ENCODE data around the gene AFF1.
A peak's percentile ranks its signal among the peaks of the same experiment; 100 is the strongest.

AFF1 gene

DNA sequence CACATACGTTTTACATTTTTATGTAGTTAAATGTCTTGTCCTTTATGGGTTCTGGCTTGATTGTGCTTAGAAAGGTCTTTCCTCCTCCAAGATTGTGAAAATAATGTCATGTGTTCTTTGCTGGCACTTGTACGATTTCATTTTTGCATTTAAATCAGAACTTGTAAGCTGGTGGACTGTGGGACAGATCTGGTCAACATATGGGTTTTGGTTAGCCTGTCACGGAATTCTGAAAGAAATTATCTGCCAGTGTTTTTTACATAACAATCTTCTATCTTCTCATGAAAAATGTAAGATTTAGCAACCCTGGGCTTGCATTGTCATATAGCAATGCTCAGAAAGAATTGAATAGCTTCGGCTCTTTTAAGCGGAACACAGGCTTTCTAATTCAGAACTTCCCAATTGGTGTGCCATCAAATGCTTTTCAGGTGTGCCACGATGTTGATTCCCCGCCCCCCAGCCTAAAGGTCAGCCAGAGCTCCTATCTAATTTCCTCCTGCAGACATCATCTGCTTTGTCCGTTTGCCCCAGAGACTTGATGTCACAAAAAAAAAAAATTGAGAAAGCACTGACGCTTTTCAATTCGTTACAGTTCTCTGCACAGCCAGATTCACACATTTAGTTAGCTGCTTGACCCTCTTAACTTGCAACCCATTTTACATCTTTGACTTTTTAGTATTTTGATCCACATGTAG is 16.2 kb downstream of the AFF1 start:
- DNase-seq: no peak

DNA sequence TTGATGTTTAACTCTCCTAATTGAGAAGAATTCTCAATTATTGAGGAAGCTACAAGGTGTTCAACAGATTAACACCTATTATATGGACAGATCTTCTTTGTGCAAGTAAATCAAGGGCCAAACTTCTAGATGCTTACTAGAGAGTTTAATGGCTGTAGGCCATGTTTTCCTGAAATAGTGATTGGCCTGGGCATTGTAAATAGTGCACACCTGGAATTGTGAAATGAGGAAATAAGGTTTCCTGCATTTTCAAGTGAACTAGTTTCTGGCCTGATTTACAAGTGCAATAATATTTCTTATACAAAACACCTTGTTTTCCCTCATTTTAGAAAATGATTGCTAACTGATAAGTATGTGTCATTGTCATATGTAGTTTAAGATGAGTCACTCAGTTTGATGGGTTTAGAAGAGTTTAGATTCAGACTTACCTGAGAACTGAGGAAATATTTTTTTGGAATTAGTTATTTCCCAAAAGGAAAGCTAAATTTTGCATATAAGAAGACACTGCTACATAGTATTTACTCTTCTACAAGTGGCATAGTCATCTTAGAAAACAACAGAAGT is 21.2 kb downstream of the AFF1 start:
- no peak for DNase-seq

GRCh38 chr4:86957215-86957614 is 22.4 kb downstream of the AFF1 start:
- DNase-seq: peak; percentile 69 to 76

GRCh38 chr4:86959588-86960500 is 25.0 kb downstream of the AFF1 start:
- DNase-seq: peak in 1 of 2 donors; percentile 36

- DNase-seq: no peak
These were observed 25.7 kb downstream of the AFF1 start for GRCh38 chr4:86960557-86960961.

DNA sequence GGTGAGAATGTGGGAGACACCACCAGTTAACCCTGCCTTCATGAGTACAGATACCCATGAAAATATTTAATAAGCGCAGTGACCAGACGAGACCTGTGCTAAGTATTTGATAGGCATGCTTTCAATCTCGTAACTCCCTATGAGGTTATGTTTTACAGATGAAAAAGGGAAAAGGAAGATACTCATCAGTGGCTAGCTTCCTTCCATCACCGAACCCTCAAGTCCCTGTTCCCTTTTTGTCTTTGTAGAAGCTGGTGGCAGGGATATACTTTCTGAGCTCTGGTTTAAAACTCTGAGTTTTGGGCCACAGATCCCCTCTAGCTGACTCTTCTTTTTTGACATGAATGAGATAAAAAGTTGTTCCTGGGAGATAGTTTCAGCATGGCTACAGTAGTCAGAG is 26.3 kb downstream of the AFF1 start:
- DNase-seq: no peak

DNA sequence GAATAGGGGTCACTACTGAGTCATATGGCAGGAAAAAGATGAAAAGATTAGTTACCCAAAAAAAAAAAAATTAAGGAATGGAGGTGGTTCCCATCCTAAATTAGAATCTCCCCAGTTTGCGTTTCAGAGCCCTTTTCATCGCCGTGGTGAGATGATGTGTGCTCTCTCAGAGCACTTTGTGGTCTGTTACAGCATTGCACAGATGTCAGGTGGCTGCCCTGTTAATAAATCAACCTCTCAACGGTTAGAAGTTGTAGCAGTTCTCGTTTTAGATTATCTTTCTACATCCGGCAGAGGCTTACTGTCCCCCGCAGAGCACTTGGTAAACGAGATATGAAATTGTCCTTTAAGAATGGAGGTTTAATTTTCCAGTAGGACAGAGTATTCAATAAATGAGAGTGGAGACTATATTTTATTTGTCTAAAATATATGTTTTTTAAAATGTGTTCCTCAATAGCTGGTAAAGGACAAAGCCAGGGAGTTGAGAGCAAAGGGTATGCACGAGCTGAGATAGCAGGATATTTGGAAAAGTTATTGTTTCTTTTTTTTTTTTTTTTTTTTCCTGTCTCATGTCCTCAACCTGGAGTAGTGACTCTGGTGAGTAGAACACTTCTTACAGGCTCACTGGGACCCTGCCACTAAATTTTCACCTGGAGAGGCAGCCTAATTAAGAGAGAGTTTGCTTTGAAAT is 26.9 kb downstream of the AFF1 start:
- no peak for DNase-seq

GRCh38 chr4:86963697-86964096 is 28.9 kb downstream of the AFF1 start:
- no peak for DNase-seq

DNA sequence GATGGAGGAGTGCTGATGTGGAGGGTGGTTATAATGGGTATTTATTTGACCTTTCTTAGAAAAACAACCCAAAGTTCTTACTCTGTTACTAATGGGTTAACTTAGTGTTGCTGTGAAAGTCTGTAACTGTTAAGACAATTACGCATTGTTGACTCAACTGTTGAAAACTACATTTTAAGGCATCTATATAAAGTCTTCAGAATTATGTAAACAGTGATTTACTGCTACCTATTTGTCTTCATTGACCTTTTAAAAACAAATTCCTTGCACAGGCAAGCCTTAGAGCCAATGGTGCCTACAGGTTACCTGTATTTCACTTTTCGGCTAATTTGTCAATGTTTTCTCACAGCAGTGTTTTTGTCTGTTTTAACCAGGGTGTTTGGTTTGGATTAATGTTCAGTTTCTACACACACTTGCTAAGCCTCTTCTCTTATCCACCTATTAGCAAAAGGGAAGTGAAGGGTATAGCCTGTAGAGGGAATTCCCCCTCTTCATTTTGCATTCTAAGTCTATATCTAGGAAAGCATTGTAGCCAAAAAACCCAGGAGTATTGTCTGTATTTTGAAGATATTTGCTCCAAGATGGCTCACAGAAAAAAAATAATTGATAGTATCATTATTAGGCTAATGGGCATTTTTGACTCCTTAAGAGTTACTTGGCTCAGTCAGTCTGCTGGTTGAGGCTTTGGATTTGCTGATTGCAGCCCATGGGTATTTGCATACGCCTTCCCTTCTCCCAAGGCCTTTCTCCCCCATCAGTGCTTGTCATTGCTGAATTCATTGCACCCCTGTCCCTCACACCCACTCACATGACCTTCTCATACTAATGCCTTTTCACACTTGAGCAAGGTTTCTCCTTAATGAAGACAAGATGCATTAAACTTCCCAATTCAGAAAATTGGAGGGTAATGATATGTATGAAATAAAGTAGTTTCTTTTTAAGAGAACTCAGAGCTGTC is 30.5 kb downstream of the AFF1 start:
- DNase-seq: peak; percentile 59 to 79

- peak; percentile 45 to 54 for DNase-seq
These were observed 32.3 kb downstream of the AFF1 start for GRCh38 chr4:86967073-86967472.

DNA sequence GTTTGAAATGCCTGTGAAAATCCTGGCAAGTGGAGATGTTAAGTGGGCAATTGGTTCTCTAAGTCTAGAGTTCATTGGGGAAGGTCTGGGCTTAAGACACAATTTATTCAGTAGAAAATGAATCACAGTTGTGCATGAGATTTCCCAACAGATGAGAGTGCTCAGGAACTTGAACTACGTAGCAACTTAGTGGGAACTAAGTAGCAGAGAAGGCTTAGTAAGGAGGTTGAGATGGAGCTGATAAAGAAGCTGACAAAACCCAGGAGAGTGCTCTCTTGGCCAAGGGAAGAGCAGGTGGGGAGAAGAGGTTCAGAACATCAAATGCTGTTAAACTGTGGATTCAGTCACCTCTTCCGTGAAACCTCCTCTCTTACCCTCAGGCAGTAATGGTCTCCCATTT is 33.0 kb downstream of the AFF1 start:
- DNase-seq: peak; percentile 66 to 71

DNA sequence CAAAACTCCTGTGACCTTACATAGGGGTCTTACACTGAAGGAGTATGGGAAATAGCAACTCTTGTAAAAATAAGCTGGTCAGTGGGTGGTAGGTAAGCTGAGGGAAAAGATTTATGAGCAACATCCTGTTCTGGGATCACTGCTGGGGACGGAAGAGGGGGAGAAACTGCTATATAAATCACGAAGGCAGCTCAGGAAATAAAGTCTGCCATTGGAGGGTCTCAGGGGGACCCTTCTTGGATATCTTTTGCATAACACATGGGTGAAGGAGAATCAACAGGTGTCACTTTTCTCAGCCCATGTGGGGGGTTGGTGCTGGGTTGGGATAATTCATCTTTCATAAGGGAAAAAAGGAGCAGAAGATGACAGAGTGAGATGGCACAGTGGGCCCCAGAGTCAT is 33.7 kb downstream of the AFF1 start:
- DNase-seq: no peak

- no peak for DNase-seq
These were observed 35.9 kb downstream of the AFF1 start for GRCh38 chr4:86970447-86971354.

DNA sequence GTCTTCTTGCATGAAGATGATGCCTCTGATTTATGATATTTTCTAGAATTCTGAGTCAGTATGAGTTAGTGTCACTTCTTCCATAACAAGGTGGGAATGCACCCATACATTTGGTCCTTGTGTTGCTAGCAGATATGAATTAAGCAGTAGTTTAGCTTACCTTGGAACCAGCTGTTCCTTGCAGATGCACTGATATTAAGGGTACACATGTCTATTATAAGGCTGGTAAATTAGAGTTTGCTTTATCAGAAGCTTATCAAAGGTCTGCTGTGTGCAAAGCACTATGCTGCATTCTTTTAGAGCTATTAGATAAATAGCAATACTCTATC is 36.5 kb downstream of the AFF1 start:
- DNase-seq: no peak

- DNase-seq: no peak
These were observed 38.2 kb downstream of the AFF1 start for GRCh38 chr4:86972997-86973396.

- no peak for DNase-seq
These were observed 38.9 kb downstream of the AFF1 start for GRCh38 chr4:86973668-86974067.

- DNase-seq: no peak
These were observed 39.8 kb downstream of the AFF1 start for GRCh38 chr4:86974551-86974994.

- DNase-seq: no peak
These were observed 41.1 kb downstream of the AFF1 start for GRCh38 chr4:86975927-86976326.

DNA sequence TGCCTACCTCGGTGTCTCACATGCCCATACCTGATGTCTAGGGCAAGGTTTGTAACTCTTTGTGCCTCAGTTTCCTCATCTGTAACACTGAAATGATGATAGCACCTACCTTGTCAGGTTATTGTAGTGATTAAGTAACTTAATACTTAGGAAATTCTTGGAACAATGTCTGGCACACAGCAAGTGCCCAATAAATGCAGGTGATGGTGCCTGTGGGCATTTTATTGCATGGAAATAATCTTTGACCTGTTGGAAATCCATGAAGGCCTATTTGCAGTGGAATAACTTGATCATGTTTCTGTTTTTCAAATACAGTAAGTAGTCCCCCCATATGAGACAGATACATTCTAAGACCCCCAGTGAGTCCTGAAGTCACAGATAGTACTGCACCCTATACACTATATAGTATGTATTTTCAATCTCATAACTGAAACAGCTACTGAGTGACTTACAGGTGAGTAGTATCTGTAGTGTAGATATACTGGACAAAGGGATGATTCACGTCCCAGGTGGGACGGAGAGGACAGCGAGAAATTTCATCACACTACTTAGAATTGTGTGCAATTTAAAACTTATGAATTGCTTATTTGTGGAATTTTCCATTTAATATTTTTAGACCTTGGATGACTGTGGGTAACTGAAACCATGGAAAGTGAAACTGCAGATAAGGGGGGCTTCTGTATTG is 42.1 kb downstream of the AFF1 start:
- DNase-seq: no peak

GRCh38 chr4:86977621-86978184 is 42.9 kb downstream of the AFF1 start:
- DNase-seq: no peak
